ENCODE measurements around the gene ZNF101. TPM values are rescaled to one million over a fixed set of nuclear protein-coding genes. Genes with fewer than 3 reads are reported as not detected.

ZNF101 gene
- 5.6 TPM for total RNA-seq
- 1 to 10 TPM; 4.6 to 7.6 (median 5.7) TPM for polyA plus RNA-seq (ENCODE audit: insufficient read depth in 1 of 8, insufficient read length in 8 of 8, low replicate concordance in 1 of 8)
- long read RNA-seq, donor 1: 0 reads
- long read RNA-seq, donor 2: 0 reads
- long read RNA-seq, donor 3, full-length matches to known transcripts: 1 of 1 reads
- long read RNA-seq, donor 3, partial matches to known transcripts: 0 of 1 reads
- long read RNA-seq, donor 3, other reads (novel, unspliced or antisense): 0 of 1 reads
- long read RNA-seq, donor 4: 0 reads
- long read RNA-seq, donor 5, full-length matches to known transcripts: 1 of 1 reads
- long read RNA-seq, donor 5, partial matches to known transcripts: 0 of 1 reads
- long read RNA-seq, donor 5, other reads (novel, unspliced or antisense): 0 of 1 reads
- long read RNA-seq, donor 6: 0 reads
- long read RNA-seq, donor 7: 0 reads
- long read RNA-seq, donor 8: 0 reads
- long read RNA-seq, donor 9: 0 reads
- long read RNA-seq, donor 10, full-length matches to known transcripts: 2 of 2 reads
- long read RNA-seq, donor 10, partial matches to known transcripts: 0 of 2 reads
- long read RNA-seq, donor 10, other reads (novel, unspliced or antisense): 0 of 2 reads
- long read RNA-seq, donor 11: 0 reads

GRCh38 chr19:19668230-19669012 is at the start of gene ZNF101:
Gene ZNF101 (plus strand): TSS chr19:19668839. CDS start chr19:19668964, 125 bp downstream.
- WGBS (ENCODE audit: insufficient coverage): 4% methylated on average over 34 of the region's 36 CpGs
- Histone ChIP-seq H3K27me3 (ENCODE audit: control insufficient read depth, insufficient read depth, low read length) (no peaks in the 10 kb centered on the region), H3K9me3 (replicated peaks; ENCODE audit: control insufficient read depth, low read depth, low read length) (no peaks in the 10 kb centered on the region), H3K4me3 (ENCODE audit: low read length) (peak within 1 kb of the TSS; percentile 93), H3K36me3 (ENCODE audit: control insufficient read depth, insufficient read depth, low read length) (no peaks in the 10 kb centered on the region), H3K27ac (ENCODE audit: low read length) (peak within 1 kb of the TSS; percentile 76), H3K4me1 (ENCODE audit: control insufficient read depth, insufficient read depth, low read length) (peaks cover 13% of the 10 kb centered on the region)
- DNase-seq: peak; percentile 95

- H3K27ac ChIP-seq (ENCODE audit: low read length): no peak overlapping the region
- peaks cover 17% of the 10 kb centered on the region for H3K4me1 ChIP-seq (ENCODE audit: control insufficient read depth, insufficient read depth, low read length)
- no peak for DNase-seq
- H3K27me3 ChIP-seq (ENCODE audit: control insufficient read depth, insufficient read depth, low read length): peaks cover 3% of the 10 kb centered on the region
- no peaks in the 10 kb centered on the region for H3K9me3 ChIP-seq (replicated peaks; ENCODE audit: control insufficient read depth, low read depth, low read length)
- peak overlapping the region; percentile 41 for H3K4me3 ChIP-seq (ENCODE audit: low read length)
- no peaks in the 10 kb centered on the region for H3K36me3 ChIP-seq (ENCODE audit: control insufficient read depth, insufficient read depth, low read length)
- WGBS (ENCODE audit: insufficient coverage): 46% methylated on average over 16 of the region's 21 CpGs
These were observed 49.3 kb upstream of the ZNF101 start for GRCh38 chr19:19619181-19619848.

GRCh38 chr19:19619849-19620210 is 48.8 kb upstream of the ZNF101 start:
- H3K9me3 ChIP-seq (replicated peaks; ENCODE audit: control insufficient read depth, low read depth, low read length): no peaks in the 10 kb centered on the region
- H3K4me3 ChIP-seq (ENCODE audit: low read length): no peak overlapping the region
- 22% methylated on average over 6 of the region's 7 CpGs for WGBS (ENCODE audit: insufficient coverage)

GRCh38 chr19:19623383-19623782 is 45.3 kb upstream of the ZNF101 start:
- no peaks in the 10 kb centered on the region for H3K9me3 ChIP-seq (replicated peaks; ENCODE audit: control insufficient read depth, low read depth, low read length)
- peaks cover 17% of the 10 kb centered on the region for H3K4me1 ChIP-seq (ENCODE audit: control insufficient read depth, insufficient read depth, low read length)
- no peaks in the 10 kb centered on the region for H3K36me3 ChIP-seq (ENCODE audit: control insufficient read depth, insufficient read depth, low read length)
- H3K4me3 ChIP-seq (ENCODE audit: low read length): no peak overlapping the region
- DNase-seq: no peak
- H3K27ac ChIP-seq (ENCODE audit: low read length): no peak overlapping the region
- 90% methylated on average over 3 of the region's 5 CpGs for WGBS (ENCODE audit: insufficient coverage)
- H3K27me3 ChIP-seq (ENCODE audit: control insufficient read depth, insufficient read depth, low read length): peaks cover 9% of the 10 kb centered on the region

More at GRCh38 chr19:19619849-19620210, 48.8 kb upstream of the ZNF101 start:
- H3K36me3 ChIP-seq (ENCODE audit: control insufficient read depth, insufficient read depth, low read length): no peaks in the 10 kb centered on the region
- H3K27me3 ChIP-seq (ENCODE audit: control insufficient read depth, insufficient read depth, low read length): peaks cover 3% of the 10 kb centered on the region
- no peak for DNase-seq
- H3K27ac ChIP-seq (ENCODE audit: low read length): no peak overlapping the region
- peaks cover 17% of the 10 kb centered on the region for H3K4me1 ChIP-seq (ENCODE audit: control insufficient read depth, insufficient read depth, low read length)

- no peak overlapping the region for H3K27ac ChIP-seq (ENCODE audit: low read length)
- WGBS (ENCODE audit: insufficient coverage): 95% methylated on average over 19 of the region's 19 CpGs
- H3K4me1 ChIP-seq (ENCODE audit: control insufficient read depth, insufficient read depth, low read length): peaks cover 17% of the 10 kb centered on the region
- H3K27me3 ChIP-seq (ENCODE audit: control insufficient read depth, insufficient read depth, low read length): peaks cover 14% of the 10 kb centered on the region
- DNase-seq: no peak
- H3K36me3 ChIP-seq (ENCODE audit: control insufficient read depth, insufficient read depth, low read length): no peaks in the 10 kb centered on the region
- H3K9me3 ChIP-seq (replicated peaks; ENCODE audit: control insufficient read depth, low read depth, low read length): no peaks in the 10 kb centered on the region
- no peak overlapping the region for H3K4me3 ChIP-seq (ENCODE audit: low read length)
These were observed 44.5 kb upstream of the ZNF101 start for GRCh38 chr19:19624032-19624570.

GRCh38 chr19:19626516-19627472 is 41.8 kb upstream of the ZNF101 start:
- WGBS (ENCODE audit: insufficient coverage): 91% methylated on average over 47 of the region's 48 CpGs
- no peak overlapping the region for H3K4me3 ChIP-seq (ENCODE audit: low read length)
- H3K36me3 ChIP-seq (ENCODE audit: control insufficient read depth, insufficient read depth, low read length): no peaks in the 10 kb centered on the region
- no peak for DNase-seq
- peaks cover 12% of the 10 kb centered on the region for H3K4me1 ChIP-seq (ENCODE audit: control insufficient read depth, insufficient read depth, low read length)
- no peak overlapping the region for H3K27ac ChIP-seq (ENCODE audit: low read length)
- no peaks in the 10 kb centered on the region for H3K9me3 ChIP-seq (replicated peaks; ENCODE audit: control insufficient read depth, low read depth, low read length)
- H3K27me3 ChIP-seq (ENCODE audit: control insufficient read depth, insufficient read depth, low read length): peaks cover 14% of the 10 kb centered on the region

GRCh38 chr19:19627621-19628500 is 40.8 kb upstream of the ZNF101 start, which contains the start of gene LPAR2:
Gene LPAR2 (minus strand): TSS chr19:19628220. CDS start chr19:19627275, 945 bp downstream.
- H3K9me3 ChIP-seq (replicated peaks; ENCODE audit: control insufficient read depth, low read depth, low read length): no peaks in the 10 kb centered on the region
- WGBS (ENCODE audit: insufficient coverage): under 1% methylated on average over 81 of the region's 87 CpGs

GRCh38 chr19:19628501-19629134 is 40.0 kb upstream of the ZNF101 start:
- Histone ChIP-seq H3K27ac (ENCODE audit: low read length) (no peak overlapping the region), H3K9me3 (replicated peaks; ENCODE audit: control insufficient read depth, low read depth, low read length) (no peaks in the 10 kb centered on the region), H3K4me1 (ENCODE audit: control insufficient read depth, insufficient read depth, low read length) (peaks cover 12% of the 10 kb centered on the region), H3K4me3 (ENCODE audit: low read length) (peak overlapping the region; percentile 44), H3K27me3 (ENCODE audit: control insufficient read depth, insufficient read depth, low read length) (peaks cover 14% of the 10 kb centered on the region), H3K36me3 (ENCODE audit: control insufficient read depth, insufficient read depth, low read length) (peaks cover 4% of the 10 kb centered on the region)
- WGBS (ENCODE audit: insufficient coverage): 2% methylated on average over 45 of the region's 51 CpGs
- DNase-seq: peak; percentile 31

More at GRCh38 chr19:19627621-19628500, 40.8 kb upstream of the ZNF101 start, which contains the start of gene LPAR2:
- Histone ChIP-seq H3K4me1 (ENCODE audit: control insufficient read depth, insufficient read depth, low read length) (peaks cover 12% of the 10 kb centered on the region), H3K27me3 (ENCODE audit: control insufficient read depth, insufficient read depth, low read length) (peaks cover 14% of the 10 kb centered on the region), H3K4me3 (ENCODE audit: low read length) (peak within 1 kb of the TSS; percentile 44), H3K36me3 (ENCODE audit: control insufficient read depth, insufficient read depth, low read length) (no peaks in the 10 kb centered on the region), H3K27ac (ENCODE audit: low read length) (no peak within 1 kb of the TSS)
- peak; percentile 40 for DNase-seq

Data from muscle of leg (tissue), 16 donors.